Limb (tissue), 2 donors: ENCODE results near the gene RNF114.

Experiments
- DNase-seq, 2 donors: peaks; one replicate each; pipeline ENCODE4 v3.0.0-alpha.2; 2016; ENCODE audit errors: extremely low spot score in 2 of 2

The RNF114 gene

GRCh38 chr20:49904440-49905214 is 31.6 kb upstream of the RNF114 start:
- DNase-seq, result no peak

- DNase-seq, result no peak
These were observed 30.6 kb upstream of the RNF114 start for GRCh38 chr20:49905415-49906091.

- no peak for DNase-seq
These were observed 30.0 kb upstream of the RNF114 start for GRCh38 chr20:49906101-49906604.

- no peak for DNase-seq
These were observed 29.5 kb upstream of the RNF114 start for GRCh38 chr20:49906615-49907154.

GRCh38 chr20:49907405-49908257 is 28.6 kb upstream of the RNF114 start:
- DNase-seq, result no peak

- DNase-seq, result no peak
These were observed 28.0 kb upstream of the RNF114 start for GRCh38 chr20:49908258-49908565.

GRCh38 chr20:49909499-49910339 is 26.5 kb upstream of the RNF114 start:
- DNase-seq, result no peak

GRCh38 chr20:49910340-49910706 is 25.9 kb upstream of the RNF114 start:
- no peak for DNase-seq

- no peak for DNase-seq
These were observed 22.7 kb upstream of the RNF114 start for GRCh38 chr20:49913399-49914047.

- DNase-seq, result no peak
These were observed 21.7 kb upstream of the RNF114 start for GRCh38 chr20:49914310-49915117.

GRCh38 chr20:49915118-49915379 is 21.1 kb upstream of the RNF114 start:
- DNase-seq, result no peak

- DNase-seq, result peak; percentile 94 to 97
These were observed 20.6 kb upstream of the RNF114 start, which contains the start of gene SPATA2 for GRCh38 chr20:49915380-49916145. SPATA2 (minus strand) TSS chr20:49915529; CDS start chr20:49908490, 7,039 bp downstream.

GRCh38 chr20:49916146-49917002 is 19.8 kb upstream of the RNF114 start:
- no peak for DNase-seq

GRCh38 chr20:49918446-49918845 is 17.8 kb upstream of the RNF114 start:
- DNase-seq, result no peak

GRCh38 chr20:49919009-49919408 is 17.2 kb upstream of the RNF114 start:
- no peak for DNase-seq

GRCh38 chr20:49919461-49919860 is 16.7 kb upstream of the RNF114 start:
- DNase-seq, result no peak

- no peak for DNase-seq
These were observed 11.9 kb upstream of the RNF114 start for GRCh38 chr20:49924247-49924646.

- no peak for DNase-seq
These were observed 10.2 kb upstream of the RNF114 start for GRCh38 chr20:49925901-49926454.
